ENCODE results near the gene SSB.
A peak's percentile ranks its signal among the peaks of the same experiment; 100 is the strongest.
"Not testable (repeated sequence)": the region's sequence is repeated elsewhere in the genome, so short reads cannot be mapped to it uniquely, and the experiment has no call there.

SSB gene

DNA sequence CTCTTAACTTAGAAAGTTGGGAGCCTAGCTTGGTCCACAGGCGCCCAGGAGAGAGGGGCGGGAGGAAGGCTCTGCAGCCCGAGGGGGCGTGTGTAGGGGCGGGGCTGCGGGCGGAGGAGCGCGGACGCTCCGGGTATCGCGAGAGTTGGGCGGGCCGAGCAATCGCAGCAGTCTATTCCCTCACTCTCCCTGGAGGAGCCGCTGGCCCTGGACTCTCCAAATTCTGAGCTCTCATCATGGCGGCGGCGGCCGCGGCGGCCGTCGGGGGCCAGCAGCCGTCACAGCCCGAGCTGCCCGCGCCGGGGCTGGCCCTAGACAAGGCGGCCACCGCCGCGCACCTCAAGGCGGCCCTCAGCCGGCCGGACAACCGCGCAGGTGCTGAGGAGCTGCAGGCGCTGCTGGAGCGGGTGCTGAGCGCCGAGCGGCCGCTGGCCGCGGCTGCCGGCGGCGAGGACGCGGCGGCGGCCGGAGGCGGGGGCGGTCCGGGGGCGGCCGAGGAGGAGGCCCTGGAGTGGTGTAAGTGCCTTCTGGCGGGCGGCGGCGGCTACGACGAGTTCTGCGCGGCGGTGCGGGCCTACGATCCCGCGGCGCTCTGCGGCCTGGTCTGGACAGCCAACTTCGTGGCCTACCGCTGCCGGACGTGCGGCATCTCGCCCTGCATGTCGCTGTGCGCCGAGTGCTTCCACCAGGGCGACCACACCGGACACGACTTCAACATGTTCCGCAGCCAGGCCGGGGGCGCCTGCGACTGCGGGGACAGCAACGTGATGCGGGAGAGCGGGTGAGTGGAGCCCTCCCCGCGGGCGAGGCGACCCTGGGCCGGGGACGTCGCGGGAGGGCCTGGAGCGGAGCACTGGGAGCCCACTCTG, 28.8 kb downstream of the SSB start, which contains the start of gene UBR3:
Gene UBR3, plus strand, starts transcription at position 183 of the 869 bp plus-strand sequence. Its CDS starts 54 bp downstream, at position 237.
- TF ChIP-seq CTCF (IDR thresholded peaks at IDR 0.05; ENCODE audit: low read depth, low read length), result peak; percentile 11
- peak; percentile 91 for DNase-seq (ENCODE audit: low read depth, low spot score)
- in situ Hi-C loops (cut with HindIII; ENCODE audit: low sequenced_read_pairs), result no loop called here
- peak within 1 kb of the TSS; percentile 71 for H3K4me3 ChIP-seq (ENCODE audit: low read depth, low read length)

DNA sequence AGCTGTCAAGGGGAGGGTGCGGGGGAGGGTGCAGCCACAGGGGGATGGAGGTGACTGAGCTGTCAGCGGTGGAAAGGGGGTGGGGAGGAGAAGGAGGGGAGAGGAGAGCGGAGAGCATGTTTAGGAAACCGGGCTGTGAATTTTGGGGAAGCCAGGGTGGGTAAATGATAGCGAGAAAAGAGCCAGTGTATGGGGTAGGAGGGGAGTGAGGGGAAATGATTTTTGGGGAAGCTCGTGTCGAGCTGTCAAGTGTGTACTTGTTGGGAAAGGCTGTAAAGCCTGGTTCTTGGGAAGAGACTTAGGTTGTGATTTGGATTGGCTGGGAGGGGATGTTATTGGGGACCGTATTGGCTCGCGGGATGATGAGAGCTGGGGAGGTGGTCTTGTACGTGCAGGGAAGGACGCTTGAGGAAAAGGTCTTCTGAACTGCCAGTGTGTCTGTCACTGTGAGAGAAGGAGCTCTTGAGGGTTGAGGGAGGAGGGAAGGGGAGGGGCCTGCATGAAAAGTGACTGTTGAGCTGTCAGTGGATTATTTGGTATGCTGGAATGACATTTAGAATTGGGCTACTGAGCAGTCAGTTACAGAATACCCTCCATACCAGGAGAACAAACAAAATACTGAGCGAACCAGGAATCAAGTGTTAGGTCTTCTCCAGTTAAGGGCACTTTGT, 29.6 kb downstream of the SSB start:
- no peak for TF ChIP-seq CTCF (IDR thresholded peaks at IDR 0.05; ENCODE audit: low read depth, low read length)
- in situ Hi-C loops (cut with HindIII; ENCODE audit: low sequenced_read_pairs), result no loop called here

GRCh38 chr2:169834401-169834800, 35.7 kb downstream of the SSB start:
- no peak for TF ChIP-seq CTCF (IDR thresholded peaks at IDR 0.05; ENCODE audit: low read depth, low read length)
- in situ Hi-C loops (cut with HindIII; ENCODE audit: low sequenced_read_pairs), result no loop called here
- no peak overlapping the region for H3K4me3 ChIP-seq (ENCODE audit: low read depth, low read length)
- DNase-seq (ENCODE audit: low read depth, low spot score), result no peak

More for the DNA sequence above, 29.6 kb downstream of the SSB start:
- peak overlapping the region; percentile 71 for H3K4me3 ChIP-seq (ENCODE audit: low read depth, low read length)
- peak; percentile 49 for DNase-seq (ENCODE audit: low read depth, low spot score)

GRCh38 chr2:169838743-169839489, 40.2 kb downstream of the SSB start:
- DNase-seq (ENCODE audit: low read depth, low spot score), result no peak
- in situ Hi-C loops (cut with HindIII; ENCODE audit: low sequenced_read_pairs), result no loop called here
- no peak overlapping the region for H3K4me3 ChIP-seq (ENCODE audit: low read depth, low read length)
- TF ChIP-seq CTCF (IDR thresholded peaks at IDR 0.05; ENCODE audit: low read depth, low read length), result no peak

DNA sequence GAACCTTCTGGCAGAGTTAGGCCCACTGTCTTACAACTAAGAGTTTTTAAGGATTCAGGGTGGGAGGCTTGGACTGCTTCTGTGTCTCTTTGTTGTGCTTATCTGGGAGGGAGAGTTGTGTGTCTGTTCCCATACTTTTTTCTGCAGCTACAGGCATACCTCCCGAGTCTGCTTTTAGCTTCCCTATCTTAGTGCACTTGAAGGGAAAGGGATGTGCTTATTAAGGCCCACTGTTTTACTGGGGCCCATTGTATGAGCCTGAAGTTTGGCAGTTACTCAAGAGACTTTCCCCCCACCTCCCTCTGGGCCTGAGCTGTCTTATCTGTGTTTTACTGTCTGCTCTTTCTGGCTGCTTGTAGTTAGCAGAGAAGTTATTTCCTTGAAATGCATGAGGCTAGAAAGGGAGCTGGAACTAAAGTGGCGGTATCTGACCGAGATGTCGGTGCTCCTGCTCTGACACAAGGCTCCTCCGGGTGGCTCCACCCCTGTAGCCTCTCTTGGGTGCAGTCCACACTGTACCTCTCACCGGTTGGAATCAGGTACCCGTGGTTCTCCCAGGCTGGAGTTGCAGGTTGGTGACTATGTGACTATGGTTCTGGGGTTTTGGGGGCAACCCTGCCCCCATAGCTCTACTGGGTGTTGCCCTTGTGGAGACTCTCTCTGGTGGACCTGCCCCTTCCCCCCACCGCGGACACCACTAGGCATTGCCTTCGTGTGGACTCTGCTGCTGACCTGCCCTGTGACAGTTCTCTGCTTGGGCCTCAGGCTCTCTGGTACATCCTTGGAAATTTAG, 41.5 kb downstream of the SSB start:
- TF ChIP-seq CTCF (IDR thresholded peaks at IDR 0.05; ENCODE audit: low read depth, low read length), result no peak
- no peak for DNase-seq (ENCODE audit: low read depth, low spot score)
- in situ Hi-C loops (cut with HindIII; ENCODE audit: low sequenced_read_pairs), result no loop called here
- no peak overlapping the region for H3K4me3 ChIP-seq (ENCODE audit: low read depth, low read length)

DNA sequence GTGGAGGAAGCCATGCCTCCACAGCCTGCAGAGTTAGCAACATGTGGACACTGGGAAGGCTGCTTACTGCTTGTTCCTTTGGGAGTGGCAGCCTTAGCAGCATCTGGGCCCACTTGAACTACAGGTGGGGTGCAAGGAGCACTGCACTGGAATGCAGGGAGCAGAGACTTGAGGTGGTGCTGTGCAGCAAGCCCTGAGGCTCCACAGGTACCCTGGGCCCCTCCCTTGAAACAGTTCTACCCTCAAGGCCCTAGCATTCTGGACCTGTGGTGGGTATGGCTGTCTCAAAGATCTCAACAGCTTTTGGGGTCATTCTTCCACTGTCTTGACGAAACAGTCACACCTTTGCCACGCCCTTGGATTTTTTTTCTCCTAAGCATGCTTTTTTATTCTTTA, 42.1 kb downstream of the SSB start:
- in situ Hi-C loops (cut with HindIII; ENCODE audit: low sequenced_read_pairs), result no loop called here
- no peak for TF ChIP-seq CTCF (IDR thresholded peaks at IDR 0.05; ENCODE audit: low read depth, low read length)
- H3K4me3 ChIP-seq (ENCODE audit: low read depth, low read length), result no peak overlapping the region

GRCh38 chr2:169841625-169842024, 43.0 kb downstream of the SSB start:
- H3K4me3 ChIP-seq (ENCODE audit: low read depth, low read length); in situ Hi-C loops (cut with HindIII; ENCODE audit: low sequenced_read_pairs); DNase-seq (ENCODE audit: low read depth, low spot score): not testable (repeated sequence)

More for the DNA sequence above, 42.1 kb downstream of the SSB start:
- DNase-seq (ENCODE audit: low read depth, low spot score), result no peak

Data from astrocyte of the spinal cord (primary cell).